ENCODE data around the gene BPIFB6. TPM values are rescaled to one million over a fixed set of nuclear protein-coding genes. Genes with fewer than 3 reads are reported as not detected.

BPIFB6 gene
- total and polyA plus RNA-seq, 2 donors from 2014 or later: not detected

DNA sequence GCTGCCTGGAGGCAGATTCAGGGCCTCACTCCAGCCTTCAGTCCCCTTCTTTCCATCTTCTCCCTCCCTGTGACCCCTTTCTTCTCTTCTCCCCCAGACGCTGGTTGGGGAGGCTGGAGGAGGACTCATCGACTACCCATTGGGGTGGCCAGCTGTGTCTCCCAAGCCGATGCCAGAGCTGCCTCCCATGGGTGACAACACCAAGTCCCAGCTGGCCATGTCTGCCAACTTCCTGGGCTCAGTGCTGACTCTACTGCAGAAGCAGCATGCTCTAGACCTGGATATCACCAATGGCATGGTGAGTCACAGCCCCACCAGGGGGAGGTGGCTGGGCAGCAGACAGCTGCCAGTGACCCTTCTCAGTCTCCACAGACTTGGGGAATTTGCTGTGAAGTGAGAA lies 60.9 kb downstream of the BPIFB6 start:
- Histone ChIP-seq H3K9me3 (ENCODE audit: control insufficient read depth in 2 of 3, insufficient read depth in 1 of 3, low read length in 3 of 3) (no peaks in the 10 kb centered on the region), H3K9ac (ENCODE audit: low read length in 3 of 3) (no peak overlapping the region), H3K27ac (ENCODE audit: low read depth in 2 of 2, low read length in 2 of 2) (no peak overlapping the region), H3K36me3 (ENCODE audit: control insufficient read depth in 2 of 3, insufficient read depth in 3 of 3, low read length in 3 of 3) (no peaks in the 10 kb centered on the region), H3K4me1 (ENCODE audit: control insufficient read depth in 2 of 3, insufficient read depth in 2 of 3, low read depth in 1 of 3, low read length in 3 of 3) (no peaks in the 10 kb centered on the region), H3K27me3 (ENCODE audit: control insufficient read depth, insufficient read depth, low read length) (no peaks in the 10 kb centered on the region), H3K4me3 (ENCODE audit: low read length in 3 of 3) (no peak overlapping the region)
- FAIRE-seq (no peak), DNase-seq (no peak)
- TF ChIP-seq, protein P1, sequence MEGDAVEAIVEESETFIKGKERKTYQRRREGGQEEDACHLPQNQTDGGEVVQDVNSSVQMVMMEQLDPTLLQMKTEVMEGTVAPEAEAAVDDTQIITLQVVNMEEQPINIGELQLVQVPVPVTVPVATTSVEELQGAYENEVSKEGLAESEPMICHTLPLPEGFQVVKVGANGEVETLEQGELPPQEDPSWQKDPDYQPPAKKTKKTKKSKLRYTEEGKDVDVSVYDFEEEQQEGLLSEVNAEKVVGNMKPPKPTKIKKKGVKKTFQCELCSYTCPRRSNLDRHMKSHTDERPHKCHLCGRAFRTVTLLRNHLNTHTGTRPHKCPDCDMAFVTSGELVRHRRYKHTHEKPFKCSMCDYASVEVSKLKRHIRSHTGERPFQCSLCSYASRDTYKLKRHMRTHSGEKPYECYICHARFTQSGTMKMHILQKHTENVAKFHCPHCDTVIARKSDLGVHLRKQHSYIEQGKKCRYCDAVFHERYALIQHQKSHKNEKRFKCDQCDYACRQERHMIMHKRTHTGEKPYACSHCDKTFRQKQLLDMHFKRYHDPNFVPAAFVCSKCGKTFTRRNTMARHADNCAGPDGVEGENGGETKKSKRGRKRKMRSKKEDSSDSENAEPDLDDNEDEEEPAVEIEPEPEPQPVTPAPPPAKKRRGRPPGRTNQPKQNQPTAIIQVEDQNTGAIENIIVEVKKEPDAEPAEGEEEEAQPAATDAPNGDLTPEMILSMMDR (IDR thresholded peaks at IDR 0.05; ENCODE audit: borderline replicate concordance, extremely low read depth, insufficient read depth): no peak
- intact Hi-C loops (cut with DNase I): no loop called here

DNA sequence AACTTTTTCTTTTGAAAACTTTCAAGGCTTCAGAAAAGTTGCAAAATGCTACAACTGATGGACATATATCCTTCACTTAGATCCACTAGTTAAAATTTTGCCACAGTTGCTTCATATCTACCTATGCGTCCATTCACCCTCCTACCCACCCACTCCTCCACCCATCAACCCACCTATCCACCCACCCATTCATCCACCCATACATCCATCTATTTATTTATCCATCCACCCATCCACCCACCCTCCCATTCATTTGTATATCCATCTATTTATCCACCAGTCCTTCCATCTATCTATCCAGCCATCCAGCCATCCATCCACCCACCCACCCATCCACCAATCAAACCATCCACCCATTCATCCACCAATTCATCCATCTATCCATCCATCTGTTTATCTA lies 61.6 kb downstream of the BPIFB6 start:
- H3K36me3 ChIP-seq (ENCODE audit: control insufficient read depth in 2 of 3, insufficient read depth in 3 of 3, low read length in 3 of 3): no peaks in the 10 kb centered on the region
- no peaks in the 10 kb centered on the region for H3K27me3 ChIP-seq (ENCODE audit: control insufficient read depth, insufficient read depth, low read length)
- TF ChIP-seq, protein P1 (IDR thresholded peaks at IDR 0.05; ENCODE audit: borderline replicate concordance, extremely low read depth, insufficient read depth): no peak
- no peak for DNase-seq
- H3K4me1 ChIP-seq (ENCODE audit: control insufficient read depth in 2 of 3, insufficient read depth in 2 of 3, low read depth in 1 of 3, low read length in 3 of 3): no peaks in the 10 kb centered on the region
- H3K9ac ChIP-seq (ENCODE audit: low read length in 3 of 3): no peak overlapping the region
- no peak overlapping the region for H3K4me3 ChIP-seq (ENCODE audit: low read length in 3 of 3)
- H3K27ac ChIP-seq (ENCODE audit: low read depth in 2 of 2, low read length in 2 of 2): no peak overlapping the region
- H3K9me3 ChIP-seq (ENCODE audit: control insufficient read depth in 2 of 3, insufficient read depth in 1 of 3, low read length in 3 of 3): no peaks in the 10 kb centered on the region
- intact Hi-C loops (cut with DNase I): no loop called here
- FAIRE-seq: no peak

DNA sequence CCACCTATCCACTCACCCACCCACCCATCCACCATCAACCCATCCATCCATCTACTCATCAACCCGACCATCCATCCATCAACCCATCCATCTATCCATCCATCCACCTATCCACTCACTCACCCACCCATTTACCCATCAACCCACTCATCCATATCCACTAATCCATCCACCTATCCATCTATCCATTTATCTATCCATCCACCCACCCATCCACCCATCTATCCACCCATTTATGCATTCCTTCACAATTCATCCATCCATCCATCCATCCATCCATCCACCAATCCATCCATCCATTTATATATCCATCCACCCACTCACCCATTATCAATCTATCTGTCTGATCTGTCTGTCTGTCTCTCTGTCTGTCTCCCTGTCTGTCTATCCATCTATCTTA lies 62.1 kb downstream of the BPIFB6 start:
- intact Hi-C loops (cut with DNase I): no loop called here

More for the DNA sequence above, 62.1 kb downstream of the BPIFB6 start:
- no peaks in the 10 kb centered on the region for H3K36me3 ChIP-seq (ENCODE audit: control insufficient read depth in 2 of 3, insufficient read depth in 3 of 3, low read length in 3 of 3)
- no peaks in the 10 kb centered on the region for H3K27me3 ChIP-seq (ENCODE audit: control insufficient read depth, insufficient read depth, low read length)
- TF ChIP-seq, protein P1 (IDR thresholded peaks at IDR 0.05; ENCODE audit: borderline replicate concordance, extremely low read depth, insufficient read depth): no peak
- DNase-seq (no peak), FAIRE-seq (no peak)
- no peak overlapping the region for H3K27ac ChIP-seq (ENCODE audit: low read depth in 2 of 2, low read length in 2 of 2)
- no peaks in the 10 kb centered on the region for H3K9me3 ChIP-seq (ENCODE audit: control insufficient read depth in 2 of 3, insufficient read depth in 1 of 3, low read length in 3 of 3)
- H3K4me1 ChIP-seq (ENCODE audit: control insufficient read depth in 2 of 3, insufficient read depth in 2 of 3, low read depth in 1 of 3, low read length in 3 of 3): no peaks in the 10 kb centered on the region
- no peak overlapping the region for H3K9ac ChIP-seq (ENCODE audit: low read length in 3 of 3)
- H3K4me3 ChIP-seq (ENCODE audit: low read length in 3 of 3): no peak overlapping the region

Other genes with a start within 250 kb of the BPIFB6 start
- 100 TPM for gene MAPRE1, start 211.7 kb upstream of the BPIFB6 start, total RNA-seq
- gene MAPRE1, start 211.7 kb upstream of the BPIFB6 start, polyA plus RNA-seq (ENCODE audit: insufficient read depth, low read depth, low replicate concordance): 58.1 TPM
- 0.13 TPM for gene EFCAB8, start 172.7 kb upstream of the BPIFB6 start, total RNA-seq
- gene EFCAB8, start 172.7 kb upstream of the BPIFB6 start, polyA plus RNA-seq (ENCODE audit: insufficient read depth, low read depth, low replicate concordance): not detected
- not detected for gene SUN5, start 27.2 kb upstream of the BPIFB6 start, total RNA-seq
- not detected for gene SUN5, start 27.2 kb upstream of the BPIFB6 start, polyA plus RNA-seq (ENCODE audit: insufficient read depth, low read depth, low replicate concordance)
- not detected for gene BPIFB2, start 23.9 kb upstream of the BPIFB6 start, total RNA-seq
- not detected for gene BPIFB2, start 23.9 kb upstream of the BPIFB6 start, polyA plus RNA-seq (ENCODE audit: insufficient read depth, low read depth, low replicate concordance)
- not detected for gene BPIFB3, start 22.3 kb downstream of the BPIFB6 start, total RNA-seq
- gene BPIFB3, start 22.3 kb downstream of the BPIFB6 start, polyA plus RNA-seq (ENCODE audit: insufficient read depth, low read depth, low replicate concordance): not detected
- not detected for gene BPIFB4, start 48.0 kb downstream of the BPIFB6 start, total RNA-seq
- gene BPIFB4, start 48.0 kb downstream of the BPIFB6 start, polyA plus RNA-seq (ENCODE audit: insufficient read depth, low read depth, low replicate concordance): not detected
- not detected for gene BPIFA2, start 136.5 kb downstream of the BPIFB6 start, total RNA-seq
- gene BPIFA2, start 136.5 kb downstream of the BPIFB6 start, polyA plus RNA-seq (ENCODE audit: insufficient read depth, low read depth, low replicate concordance): 0.54 TPM
- not detected for gene BPIFA3, start 185.7 kb downstream of the BPIFB6 start, total RNA-seq
- not detected for gene BPIFA3, start 185.7 kb downstream of the BPIFB6 start, polyA plus RNA-seq (ENCODE audit: insufficient read depth, low read depth, low replicate concordance)
- not detected for gene BPIFA1, start 204.3 kb downstream of the BPIFB6 start, total RNA-seq
- not detected for gene BPIFA1, start 204.3 kb downstream of the BPIFB6 start, polyA plus RNA-seq (ENCODE audit: insufficient read depth, low read depth, low replicate concordance)